Central memory CD8-positive, alpha-beta T cell (primary cell): Measurements from ENCODE around the gene KRT34.
"Not testable (repeated sequence)": the region's sequence is repeated elsewhere in the genome, so short reads cannot be mapped to it uniquely, and the experiment has no call there.

Experiments
- ATAC-seq: fragments of 150-1000 bp; cut with Tn5 transposase; replicated peaks from 2 replicates; pipeline ENCODE4 v1.10.0; 2022; ENCODE audit warnings: mild to moderate bottlenecking, moderate FRiP score, moderate number of reproducible peaks; ENCODE audit not compliant: poor library complexity, severe bottlenecking; ENCODE audit errors: extremely low read depth
- DNase-seq, 2 donors: peaks; one replicate each; pipeline ENCODE4 v3.0.0; 2021; ENCODE audit warnings: low spot score in 2 of 2
- H3K27ac Mint-ChIP-seq: one replicate; pipeline ENCODE4 v1.8.0; 2022; ENCODE audit warnings: low read depth, mild to moderate bottlenecking, moderate library complexity, mixed read lengths
- H3K27me3 Mint-ChIP-seq: one replicate; pipeline ENCODE4 v1.8.0; 2022; ENCODE audit warnings: mixed read lengths
- H3K36me3 Mint-ChIP-seq: one replicate; pipeline ENCODE4 v1.8.0; 2022; ENCODE audit warnings: mild to moderate bottlenecking, moderate library complexity, mixed read lengths; ENCODE audit not compliant: insufficient read depth
- H3K4me1 Mint-ChIP-seq: one replicate; pipeline ENCODE4 v1.8.0; 2022; ENCODE audit warnings: mixed read lengths
- H3K4me3 Mint-ChIP-seq: one replicate; pipeline ENCODE4 v1.8.0; 2022; ENCODE audit warnings: mild to moderate bottlenecking, moderate library complexity, mixed read lengths
- H3K9me3 Mint-ChIP-seq: one replicate; pipeline ENCODE4 v1.8.0; 2022; ENCODE audit warnings: mixed read lengths

The KRT34 gene

DNA sequence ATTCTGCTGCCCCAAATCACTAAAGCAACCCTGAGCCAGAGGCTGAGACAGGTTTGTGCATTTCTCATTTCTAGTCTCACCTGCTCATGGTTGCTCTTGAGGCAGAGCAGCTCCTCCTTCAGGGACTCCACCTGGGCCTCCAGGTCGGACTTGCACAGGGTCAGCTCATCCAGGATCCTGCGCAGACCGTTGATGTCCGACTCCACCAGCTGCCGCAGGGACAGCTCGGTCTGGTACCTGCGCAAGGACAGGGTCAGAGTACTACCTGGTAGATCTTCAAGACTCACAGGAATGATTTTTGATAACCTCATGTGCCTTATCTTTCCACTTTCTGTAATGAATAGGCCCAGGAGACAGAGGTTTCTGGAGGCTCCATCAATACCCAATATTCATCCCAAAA is 14.2 kb upstream of the KRT34 start:
- no peak for DNase-seq
- ATAC-seq, result no peak
- no peak overlapping the region for H3K27ac Mint-ChIP-seq
- H3K4me1 Mint-ChIP-seq, result peaks cover 6% of the 10 kb centered on the region
- H3K4me3 Mint-ChIP-seq, result no peak overlapping the region
- no peaks in the 10 kb centered on the region for H3K9me3 Mint-ChIP-seq
- peaks cover 34% of the 10 kb centered on the region for H3K27me3 Mint-ChIP-seq
- H3K36me3 Mint-ChIP-seq, result no peaks in the 10 kb centered on the region

DNA sequence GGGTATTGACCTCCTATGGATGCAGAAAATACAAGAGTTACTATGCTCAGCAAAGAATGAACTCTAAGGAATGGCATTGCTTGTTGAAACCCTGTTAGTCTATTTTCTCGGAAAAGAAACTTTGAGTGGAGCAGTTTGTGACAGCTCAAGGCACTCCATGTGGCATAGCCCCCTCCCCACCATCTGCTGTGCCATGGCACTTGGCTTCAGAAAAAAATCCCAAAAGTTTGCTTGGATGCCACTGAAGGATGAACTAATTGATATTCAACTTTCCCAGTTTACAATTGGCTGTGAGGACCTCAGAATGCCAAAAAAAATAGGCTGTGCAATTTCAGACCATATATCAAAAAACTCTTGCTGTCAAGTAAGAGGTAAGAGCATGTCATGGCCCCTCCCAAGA is 13.5 kb upstream of the KRT34 start:
- no peak overlapping the region for H3K27ac Mint-ChIP-seq
- no peaks in the 10 kb centered on the region for H3K36me3 Mint-ChIP-seq
- H3K4me3 Mint-ChIP-seq, result no peak overlapping the region
- no peaks in the 10 kb centered on the region for H3K9me3 Mint-ChIP-seq
- H3K4me1 Mint-ChIP-seq, result peaks cover 6% of the 10 kb centered on the region
- ATAC-seq, result no peak
- no peak for DNase-seq
- peaks cover 40% of the 10 kb centered on the region for H3K27me3 Mint-ChIP-seq

DNA sequence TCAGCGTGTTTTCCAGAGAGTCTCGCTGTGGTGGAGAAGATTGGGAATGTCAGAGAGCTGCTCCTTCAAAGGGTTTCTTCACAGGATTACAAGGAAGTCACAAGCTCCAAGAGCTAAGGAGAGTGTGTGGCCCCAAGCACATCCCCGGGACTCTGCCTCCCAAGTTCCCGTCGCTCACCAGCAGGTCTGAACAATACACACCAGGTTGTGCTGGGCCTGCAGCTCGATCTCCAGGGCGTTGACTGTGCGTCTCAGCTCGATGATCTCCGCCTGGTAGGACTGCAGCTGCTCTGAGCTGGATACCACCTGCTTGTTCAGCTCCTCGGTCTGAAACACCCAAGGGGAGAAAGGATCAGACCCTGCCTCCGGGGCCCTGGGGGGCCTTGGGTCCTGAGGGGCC is 12.9 kb upstream of the KRT34 start:
- not testable (repeated sequence) for H3K4me3 Mint-ChIP-seq, H3K27ac Mint-ChIP-seq, H3K36me3 Mint-ChIP-seq, ATAC-seq, H3K9me3 Mint-ChIP-seq, DNase-seq, H3K4me1 Mint-ChIP-seq
- peaks cover 45% of the 10 kb centered on the region for H3K27me3 Mint-ChIP-seq

DNA sequence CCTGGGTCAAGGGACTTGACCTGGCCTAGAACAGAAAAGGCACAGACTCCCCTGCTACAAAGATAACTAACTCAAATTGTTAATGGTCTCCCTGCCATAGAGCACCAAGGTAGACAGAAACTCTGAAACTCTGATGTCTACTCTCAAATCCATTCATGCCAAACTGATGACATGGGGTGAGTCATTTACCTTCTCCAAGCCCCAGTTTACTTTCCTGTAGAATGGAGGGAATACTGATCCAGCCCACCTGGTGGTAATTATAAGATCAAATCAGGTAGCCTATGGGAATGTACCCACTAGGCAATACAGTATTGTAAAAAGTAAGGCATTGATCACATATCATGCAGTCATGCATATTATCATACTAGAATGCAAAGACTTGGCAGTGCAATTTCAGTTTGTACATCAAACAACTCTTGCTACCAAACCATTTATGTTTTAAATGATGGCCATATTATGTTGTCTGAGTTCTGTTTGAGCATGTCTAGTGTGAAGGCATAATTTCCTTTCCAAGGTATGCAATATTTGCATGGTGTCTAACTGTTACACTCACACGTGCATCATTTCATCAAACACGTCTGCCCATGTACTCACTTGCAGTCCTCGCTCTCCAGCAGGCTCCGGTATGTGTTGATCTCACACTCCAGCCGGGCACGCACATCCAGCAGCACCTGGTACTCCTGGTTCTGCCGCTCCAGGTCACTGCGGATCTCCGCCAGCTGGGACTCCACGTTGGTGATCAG is 12.3 kb upstream of the KRT34 start:
- Mint-ChIP-seq H3K4me1 (peaks cover 4% of the 10 kb centered on the region), H3K9me3 (no peaks in the 10 kb centered on the region), H3K4me3 (no peak overlapping the region), H3K36me3 (no peaks in the 10 kb centered on the region), H3K27ac (no peak overlapping the region), H3K27me3 (peaks cover 52% of the 10 kb centered on the region)
- DNase-seq, result no peak
- ATAC-seq, result no peak

DNA sequence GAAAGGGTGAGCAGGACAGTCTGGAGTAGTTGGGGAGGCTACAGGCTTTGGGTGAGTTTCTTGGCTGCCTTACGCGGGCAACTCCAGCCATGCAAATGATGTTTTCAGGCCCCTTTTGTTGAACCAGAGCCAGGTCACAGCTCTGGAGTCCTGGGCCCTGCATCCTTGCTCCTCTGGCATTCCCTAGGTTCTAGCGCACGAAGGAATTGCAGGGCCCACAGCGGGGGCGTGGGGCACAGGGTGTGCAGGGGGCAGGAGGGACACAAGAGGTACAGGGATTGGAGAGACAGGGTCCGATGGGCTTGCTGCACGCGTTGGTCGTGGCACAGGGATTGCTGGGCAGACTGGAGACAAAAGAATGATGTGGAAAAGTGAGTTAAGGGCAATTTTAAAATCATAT is 11.7 kb upstream of the KRT34 start:
- Mint-ChIP-seq H3K9me3 (no peaks in the 10 kb centered on the region), H3K4me1 (no peaks in the 10 kb centered on the region), H3K27ac (no peak overlapping the region), H3K4me3 (no peak overlapping the region), H3K27me3 (peaks cover 58% of the 10 kb centered on the region), H3K36me3 (no peaks in the 10 kb centered on the region)
- DNase-seq (no peak), ATAC-seq (no peak)

DNA sequence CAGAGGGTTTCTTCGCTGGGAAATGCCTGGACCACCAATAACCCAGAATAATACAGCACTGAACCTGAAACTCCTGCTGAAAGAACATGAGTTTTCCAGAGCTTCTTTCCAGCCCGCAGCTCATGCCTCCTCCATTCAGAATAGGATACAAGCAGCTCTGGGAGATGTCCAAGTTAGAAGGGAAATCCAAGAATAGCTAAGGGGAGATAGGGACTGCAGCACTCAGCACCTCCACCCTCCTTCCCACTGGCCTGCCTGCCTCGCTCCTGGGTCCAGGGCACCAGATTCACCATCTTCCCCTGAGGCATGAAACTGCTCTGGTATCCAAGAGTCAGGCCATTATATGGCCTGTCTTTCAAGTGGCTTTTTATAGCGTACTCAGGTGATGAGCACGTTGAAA is 11.2 kb upstream of the KRT34 start:
- Mint-ChIP-seq H3K4me3 (no peak overlapping the region), H3K27ac (no peak overlapping the region), H3K36me3 (no peaks in the 10 kb centered on the region), H3K4me1 (no peaks in the 10 kb centered on the region), H3K27me3 (peaks cover 63% of the 10 kb centered on the region), H3K9me3 (no peaks in the 10 kb centered on the region)
- ATAC-seq (no peak), DNase-seq (no peak)

DNA sequence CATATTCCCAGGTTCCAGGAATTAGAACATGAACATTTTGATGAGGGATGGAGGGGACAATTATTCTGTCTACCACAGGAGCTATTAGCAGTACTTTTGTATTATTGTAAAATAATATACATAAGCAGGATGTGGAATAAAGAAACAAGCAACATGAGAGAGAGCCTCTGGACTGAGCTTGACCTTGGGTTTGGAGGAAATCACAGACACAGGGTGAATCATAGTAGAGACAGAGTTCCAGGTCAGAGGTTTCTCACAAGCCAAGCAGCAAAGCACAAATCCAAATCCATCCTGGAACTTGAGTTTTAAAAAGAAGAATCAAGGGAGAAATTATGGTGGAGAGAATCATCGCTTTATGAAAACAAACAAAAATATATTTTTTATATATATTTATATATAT is 10.2 kb upstream of the KRT34 start:
- H3K36me3 Mint-ChIP-seq, result no peaks in the 10 kb centered on the region
- no peak overlapping the region for H3K27ac Mint-ChIP-seq
- H3K4me1 Mint-ChIP-seq, result no peaks in the 10 kb centered on the region
- no peak for ATAC-seq
- no peak for DNase-seq
- H3K9me3 Mint-ChIP-seq, result peaks cover 4% of the 10 kb centered on the region
- H3K4me3 Mint-ChIP-seq, result no peak overlapping the region
- H3K27me3 Mint-ChIP-seq, result peaks cover 57% of the 10 kb centered on the region

DNA sequence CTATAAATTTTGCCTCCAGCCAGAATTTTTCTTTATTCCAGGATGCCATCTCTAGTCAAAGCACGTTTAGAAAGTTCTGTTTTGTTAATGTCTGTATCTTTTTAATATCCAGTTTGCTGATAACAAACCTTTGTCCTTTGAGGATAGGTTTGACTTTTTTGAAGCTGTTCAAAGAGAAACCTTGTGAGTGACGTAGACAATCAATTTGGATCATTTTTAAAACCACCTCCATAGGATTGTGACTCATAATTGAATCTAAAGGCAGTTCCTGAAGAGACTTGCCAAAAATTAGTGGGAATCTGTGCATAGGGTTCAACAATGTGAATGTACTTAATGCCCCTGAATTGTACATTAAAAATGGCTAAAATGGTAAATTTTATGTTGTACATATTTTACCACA is 9.4 kb upstream of the KRT34 start:
- Mint-ChIP-seq H3K4me1 (no peaks in the 10 kb centered on the region), H3K9me3 (peaks cover 9% of the 10 kb centered on the region), H3K36me3 (no peaks in the 10 kb centered on the region), H3K4me3 (no peak overlapping the region), H3K27ac (no peak overlapping the region), H3K27me3 (peaks cover 62% of the 10 kb centered on the region)
- DNase-seq (no peak), ATAC-seq (no peak)

DNA sequence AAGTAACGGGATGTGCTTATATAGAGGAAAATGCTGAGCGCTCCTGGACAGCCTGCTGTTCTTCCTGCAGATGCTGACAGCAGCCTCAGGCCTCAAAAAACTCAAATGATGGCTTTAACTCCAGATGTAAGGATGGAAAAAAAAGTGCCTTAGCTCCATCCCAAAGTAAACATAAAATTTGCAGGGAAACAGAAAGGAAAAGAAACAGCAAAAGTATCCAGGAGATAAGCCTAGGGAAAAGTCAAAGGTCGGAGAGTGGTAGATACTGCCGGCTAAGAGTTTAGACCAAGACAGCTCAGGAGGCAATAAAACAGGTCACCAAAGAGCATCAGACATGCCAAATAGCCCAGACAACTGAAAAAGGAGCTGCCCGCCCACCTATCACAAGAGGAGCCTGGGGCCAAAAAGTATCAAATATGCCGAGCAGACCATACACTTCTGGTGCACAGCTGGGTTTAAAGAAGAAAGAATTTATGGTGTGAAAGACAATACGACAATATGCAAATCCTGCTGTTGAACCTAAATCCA is 8.4 kb upstream of the KRT34 start:
- H3K27ac Mint-ChIP-seq, result no peak overlapping the region
- DNase-seq (no peak), ATAC-seq (no peak)
- no peaks in the 10 kb centered on the region for H3K36me3 Mint-ChIP-seq
- H3K27me3 Mint-ChIP-seq, result peaks cover 69% of the 10 kb centered on the region
- H3K4me3 Mint-ChIP-seq, result no peak overlapping the region
- H3K4me1 Mint-ChIP-seq, result no peaks in the 10 kb centered on the region
- peaks cover 12% of the 10 kb centered on the region for H3K9me3 Mint-ChIP-seq

DNA sequence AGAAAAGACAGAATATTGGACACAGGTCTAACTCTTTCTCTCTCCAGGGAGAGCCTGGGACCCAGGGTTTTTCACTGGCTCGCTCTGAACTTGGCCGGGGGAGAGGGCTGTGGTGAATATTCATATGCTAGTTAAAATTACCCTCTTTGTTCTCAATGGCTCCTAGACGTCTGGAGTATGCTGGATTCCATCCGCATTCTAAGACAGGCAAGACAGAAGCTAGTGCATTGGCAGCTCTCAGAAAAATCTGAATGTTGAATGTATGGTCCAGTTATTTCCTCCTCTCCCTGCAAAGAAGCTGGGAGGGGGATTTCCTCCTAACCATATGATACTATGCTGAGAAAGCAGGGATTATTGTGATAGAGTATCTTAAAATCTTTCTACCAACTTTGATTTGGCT is 5.6 kb upstream of the KRT34 start:
- ATAC-seq (no peak), DNase-seq (no peak)
- Mint-ChIP-seq H3K27me3 (peaks cover 70% of the 10 kb centered on the region), H3K9me3 (peaks cover 12% of the 10 kb centered on the region), H3K4me3 (no peak overlapping the region), H3K36me3 (no peaks in the 10 kb centered on the region), H3K4me1 (no peaks in the 10 kb centered on the region), H3K27ac (no peak overlapping the region)

DNA sequence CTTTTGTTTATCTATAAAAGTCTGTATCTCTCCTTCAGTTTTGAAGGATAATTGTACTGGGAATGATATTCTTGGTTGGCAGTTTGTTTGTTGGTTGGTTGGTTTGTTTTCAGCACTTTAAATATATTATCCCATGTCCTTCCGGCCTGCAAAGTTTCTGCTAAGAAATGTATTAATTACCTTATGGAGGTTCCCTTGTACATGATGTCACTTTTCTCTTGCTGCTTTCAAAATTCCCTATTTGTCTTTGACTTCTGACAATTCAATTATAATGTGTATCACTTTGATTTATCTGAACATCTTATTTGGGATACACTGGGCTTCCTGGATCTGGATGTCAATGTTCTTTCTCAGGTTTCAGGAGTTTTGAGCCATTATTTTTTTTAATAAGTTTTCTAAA is 4.1 kb upstream of the KRT34 start:
- H3K36me3 Mint-ChIP-seq, result no peaks in the 10 kb centered on the region
- no peak overlapping the region for H3K4me3 Mint-ChIP-seq
- H3K9me3 Mint-ChIP-seq, result peaks cover 12% of the 10 kb centered on the region
- peaks cover 58% of the 10 kb centered on the region for H3K27me3 Mint-ChIP-seq
- no peak overlapping the region for H3K27ac Mint-ChIP-seq
- H3K4me1 Mint-ChIP-seq, result no peaks in the 10 kb centered on the region
- ATAC-seq (no peak), DNase-seq (no peak)

DNA sequence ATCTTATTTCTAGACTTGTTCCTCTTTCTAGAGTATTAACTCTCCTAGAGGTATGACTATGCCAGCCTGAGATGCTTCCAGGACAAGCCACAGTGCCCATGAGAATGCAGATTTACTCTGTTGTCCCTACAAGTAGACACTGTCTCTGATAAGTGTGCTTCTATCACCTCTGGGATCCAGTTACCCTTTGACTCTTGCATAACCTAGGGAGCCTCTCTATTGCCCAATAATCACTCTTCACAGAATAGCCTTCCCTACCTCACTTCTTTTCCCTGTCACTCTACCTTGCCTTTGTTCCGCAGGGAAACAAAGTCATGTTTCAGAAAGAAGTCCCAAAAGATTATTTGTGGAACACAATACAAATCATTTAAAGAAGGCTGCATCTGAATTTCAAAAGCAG is 1.6 kb upstream of the KRT34 start:
- ATAC-seq (no peak), DNase-seq (no peak)
- Mint-ChIP-seq H3K27me3 (peaks cover 47% of the 10 kb centered on the region), H3K9me3 (peaks cover 12% of the 10 kb centered on the region), H3K4me1 (no peaks in the 10 kb centered on the region), H3K4me3 (no peak overlapping the region), H3K27ac (no peak overlapping the region), H3K36me3 (no peaks in the 10 kb centered on the region)

DNA sequence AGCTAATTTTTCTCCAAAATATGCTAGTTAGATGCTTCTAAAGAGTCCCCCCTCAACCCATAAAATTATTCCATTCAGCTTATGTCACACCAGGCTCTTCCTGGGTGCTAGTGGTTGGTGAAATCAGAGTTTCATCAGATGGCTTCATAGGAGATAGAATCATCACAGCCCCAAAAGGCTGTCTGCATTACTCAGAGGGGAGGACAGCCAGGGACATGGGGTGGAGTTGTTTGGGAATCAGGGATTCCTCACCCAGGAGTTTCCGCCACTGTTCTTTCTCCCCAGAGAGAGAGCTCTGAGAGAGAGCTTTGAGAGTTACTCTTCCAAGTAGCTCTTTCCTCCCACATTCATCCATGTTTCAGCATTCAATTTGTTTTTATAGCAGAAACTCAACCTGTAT is 288 bp upstream of the KRT34 start:
- ATAC-seq (no peak), DNase-seq (no peak)
- H3K4me1 Mint-ChIP-seq, result no peaks in the 10 kb centered on the region
- H3K27me3 Mint-ChIP-seq, result peaks cover 42% of the 10 kb centered on the region
- peaks cover 9% of the 10 kb centered on the region for H3K9me3 Mint-ChIP-seq
- peaks cover 2% of the 10 kb centered on the region for H3K36me3 Mint-ChIP-seq
- H3K27ac Mint-ChIP-seq, result no peak overlapping the region
- no peak overlapping the region for H3K4me3 Mint-ChIP-seq
